GM21576 (cell line): ENCODE measurements around the gene MSH3.
"Not testable (repeated sequence)": the region's sequence is repeated elsewhere in the genome, so short reads cannot be mapped to it uniquely, and the experiment has no call there.

Source experiments
- ATAC-seq: cut with Tn5 transposase; IDR thresholded peaks from one replicate; pipeline ENCODE4 v1.9.1; 2021; ENCODE audit warnings: mild to moderate bottlenecking, moderate library complexity; ENCODE audit not compliant: unreplicated experiment

MSH3 gene

DNA sequence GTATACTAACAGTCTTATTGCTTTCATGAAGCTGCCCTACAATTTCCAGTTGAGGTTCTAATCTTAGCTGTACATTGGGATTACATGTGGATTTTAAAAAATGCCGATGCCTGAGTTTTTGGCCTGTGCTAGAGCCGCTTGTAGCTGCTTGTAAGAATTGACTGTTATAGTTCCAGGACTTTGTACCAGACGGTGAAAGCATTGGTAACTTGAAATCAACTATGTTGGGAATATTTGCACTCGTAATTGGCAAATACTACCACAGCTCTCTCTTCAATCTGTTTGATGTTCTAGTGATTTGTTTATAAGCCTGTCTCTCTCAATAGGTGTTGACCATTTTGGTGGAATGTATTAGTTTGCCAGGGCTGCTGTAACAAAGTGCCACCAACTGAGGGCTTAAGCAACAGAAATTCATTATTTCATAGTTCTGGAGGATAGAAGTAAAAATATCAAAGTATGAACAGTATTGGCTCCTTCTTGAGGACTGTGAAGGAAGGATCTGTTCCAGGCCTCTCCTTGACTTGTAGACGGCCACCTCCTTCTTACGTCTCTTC, 50.8 kb downstream of the MSH3 start:
- no peak for ATAC-seq

DNA sequence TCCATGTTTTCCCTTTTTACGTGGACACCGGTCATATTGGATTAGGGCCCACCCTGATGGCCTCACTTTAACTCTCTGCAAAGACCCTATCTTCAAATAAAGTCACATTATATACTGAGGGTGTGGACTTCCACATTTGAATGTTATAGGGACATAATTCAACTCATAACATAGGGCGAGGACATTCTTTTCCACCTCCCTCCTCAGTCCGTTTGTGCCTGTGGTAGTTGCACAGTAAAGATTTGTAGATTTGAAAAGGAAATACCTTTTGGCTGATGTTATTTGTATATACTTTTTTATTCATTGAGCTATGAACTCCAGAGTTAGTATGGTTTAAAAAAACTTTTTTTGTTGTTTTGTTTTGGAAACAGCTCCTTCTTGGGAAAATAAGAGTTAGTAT, 51.3 kb downstream of the MSH3 start:
- no peak for ATAC-seq

GRCh38 chr5:80706835-80707447, 52.5 kb downstream of the MSH3 start:
- no peak for ATAC-seq

DNA sequence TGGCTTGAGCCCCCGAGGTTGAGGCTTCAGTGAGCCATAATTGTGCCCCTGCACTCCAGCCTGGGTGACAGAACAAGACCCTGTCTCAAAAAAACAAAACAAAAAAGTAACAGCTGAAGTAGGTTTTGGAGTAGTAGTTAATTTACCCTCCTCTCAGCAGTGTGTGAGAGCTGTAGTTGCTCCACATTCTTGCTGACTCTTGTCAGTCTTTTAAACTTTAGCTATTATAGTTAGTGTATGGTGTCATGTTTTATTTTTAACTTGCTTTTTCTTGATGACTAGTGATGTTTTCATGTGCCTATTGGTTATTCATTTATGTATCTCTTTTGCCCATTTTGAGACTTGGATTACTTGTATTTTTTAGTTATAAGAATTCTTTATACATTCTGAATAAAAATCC, 53.2 kb downstream of the MSH3 start:
- ATAC-seq: no peak

DNA sequence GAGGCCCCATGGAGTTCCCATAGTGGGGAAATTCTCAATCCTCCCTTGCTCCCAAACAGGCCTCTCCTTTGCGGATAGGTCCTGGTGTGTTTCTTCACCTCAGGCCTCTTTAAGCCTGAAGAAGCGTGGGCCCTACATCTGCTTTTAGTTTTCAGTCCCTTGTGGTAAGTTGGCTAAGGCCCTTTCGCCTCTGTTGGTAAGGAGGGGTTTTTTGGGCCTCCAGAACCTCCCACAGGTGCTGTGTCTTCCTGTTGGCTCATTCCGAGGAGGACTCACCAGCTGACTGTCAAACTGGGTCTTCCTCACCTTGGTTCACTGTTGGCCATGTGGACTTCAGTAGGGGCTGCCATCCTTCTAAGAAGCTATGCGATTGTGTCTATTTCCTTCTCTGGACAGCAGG, 56.8 kb downstream of the MSH3 start:
- ATAC-seq: no peak

DNA sequence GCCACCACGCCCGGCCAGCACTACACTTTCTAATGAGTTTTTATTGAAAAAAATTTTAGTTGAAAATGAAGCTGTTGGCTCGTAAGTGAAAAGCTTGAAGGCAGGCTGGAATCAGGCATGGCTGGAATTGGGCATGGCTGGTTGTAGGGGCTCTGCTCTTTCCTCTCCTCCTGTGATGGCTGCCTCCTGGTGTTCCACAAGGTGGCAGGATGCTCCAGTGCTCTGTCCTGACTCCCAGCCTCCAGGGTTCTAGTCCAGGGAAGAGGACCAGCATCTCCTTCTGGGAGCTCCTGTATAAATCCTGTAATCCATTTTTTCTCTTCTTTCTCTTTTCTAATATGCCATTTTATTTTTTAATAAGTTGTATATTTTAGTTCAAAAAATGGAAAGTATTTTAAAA, 57.5 kb downstream of the MSH3 start:
- no peak for ATAC-seq

GRCh38 chr5:80712919-80713318, 58.5 kb downstream of the MSH3 start:
- no peak for ATAC-seq

GRCh38 chr5:80713631-80714030, 59.2 kb downstream of the MSH3 start:
- ATAC-seq: no peak

DNA sequence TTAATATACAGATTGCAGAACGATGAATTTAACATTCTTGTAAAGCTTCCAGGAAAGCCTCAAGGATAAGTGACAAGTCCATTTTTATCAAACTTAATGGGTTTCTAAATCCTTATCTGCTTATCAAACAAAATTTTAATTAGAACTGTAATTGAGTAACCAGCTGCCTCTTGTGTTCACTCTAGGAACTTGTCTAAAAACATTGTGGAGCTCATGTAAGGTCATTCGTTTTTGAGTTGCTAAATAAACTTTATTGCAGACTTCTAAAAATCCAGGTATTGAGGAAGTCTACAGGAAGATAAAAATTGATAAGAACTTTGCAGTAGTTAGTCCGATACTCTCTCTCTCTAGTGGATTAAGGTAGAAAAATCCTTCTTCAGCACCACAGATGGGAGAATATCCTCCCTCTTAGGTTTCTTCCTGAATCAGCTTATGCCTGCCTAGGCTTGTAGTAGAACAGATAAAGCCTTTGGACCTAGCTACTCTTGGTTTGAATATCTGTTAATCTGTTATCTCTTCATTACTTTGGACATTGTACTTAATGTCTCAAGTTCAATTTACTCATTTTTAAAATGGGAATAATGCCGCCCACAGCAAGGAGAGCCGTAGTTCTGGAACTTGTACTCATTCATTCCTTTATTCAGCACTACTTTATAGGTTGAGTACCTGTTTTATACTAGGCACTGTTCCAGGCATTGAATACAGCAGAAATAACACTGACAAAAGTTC, 60.3 kb downstream of the MSH3 start:
- ATAC-seq: no peak

DNA sequence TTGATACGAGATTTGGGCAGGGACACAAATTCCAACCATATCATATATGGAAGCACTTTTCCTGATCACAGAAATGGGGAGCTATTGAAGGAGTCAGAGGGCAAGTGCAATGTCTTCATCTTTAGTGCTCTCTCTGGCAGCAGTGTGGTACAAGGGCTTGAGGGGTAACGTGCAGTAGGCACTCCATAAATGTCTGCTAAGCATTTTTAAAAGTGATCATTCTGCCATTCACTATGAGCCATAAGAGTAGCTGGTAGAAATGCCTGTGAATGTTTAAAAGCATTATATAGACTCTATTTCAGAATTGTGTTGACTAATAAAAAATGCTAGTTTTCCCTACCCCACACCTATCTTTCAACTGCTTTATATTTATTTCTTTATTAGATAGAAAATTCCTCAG, 61.4 kb downstream of the MSH3 start:
- no peak for ATAC-seq

DNA sequence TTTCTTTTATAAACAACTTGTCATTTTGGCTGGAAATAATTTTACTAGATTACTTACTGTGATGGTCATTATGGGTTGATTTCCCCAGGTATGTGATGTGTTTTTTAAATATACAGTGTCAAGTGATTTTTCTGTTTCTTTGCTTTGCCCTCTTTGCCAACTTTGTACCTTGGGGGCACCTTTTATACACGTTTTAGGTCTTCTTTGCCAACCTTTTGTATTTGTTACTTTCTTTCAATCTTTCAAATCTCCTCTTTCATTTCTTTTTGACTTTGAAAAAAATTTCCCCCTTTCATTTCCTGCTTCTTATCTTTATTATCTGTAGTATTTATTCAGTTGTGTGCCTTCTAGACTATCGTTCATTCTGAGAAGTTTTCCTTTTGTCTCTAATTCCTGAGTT, 65.7 kb downstream of the MSH3 start:
- ATAC-seq: no peak

- no peak for ATAC-seq
Measured at GRCh38 chr5:80722916-80723315, 68.5 kb downstream of the MSH3 start.

DNA sequence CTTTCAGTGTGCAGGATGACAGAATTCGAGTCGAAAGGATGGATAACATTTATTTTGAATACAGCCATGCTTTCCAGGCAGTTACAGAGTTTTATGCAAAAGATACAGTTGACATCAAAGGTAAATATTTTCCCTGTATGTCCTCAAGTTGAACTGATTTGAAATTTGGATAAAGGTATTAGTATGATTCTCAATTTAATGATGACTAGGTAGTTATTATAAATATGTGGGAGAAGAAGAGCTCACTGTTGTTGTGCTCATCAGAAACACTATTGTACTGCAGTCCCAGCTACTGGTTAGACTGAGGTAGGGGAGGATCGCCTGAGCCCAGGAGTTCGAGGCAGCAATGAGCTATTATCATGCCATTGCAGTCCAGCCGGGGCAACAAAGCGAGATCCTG, 71.0 kb downstream of the MSH3 start:
- no peak for ATAC-seq

DNA sequence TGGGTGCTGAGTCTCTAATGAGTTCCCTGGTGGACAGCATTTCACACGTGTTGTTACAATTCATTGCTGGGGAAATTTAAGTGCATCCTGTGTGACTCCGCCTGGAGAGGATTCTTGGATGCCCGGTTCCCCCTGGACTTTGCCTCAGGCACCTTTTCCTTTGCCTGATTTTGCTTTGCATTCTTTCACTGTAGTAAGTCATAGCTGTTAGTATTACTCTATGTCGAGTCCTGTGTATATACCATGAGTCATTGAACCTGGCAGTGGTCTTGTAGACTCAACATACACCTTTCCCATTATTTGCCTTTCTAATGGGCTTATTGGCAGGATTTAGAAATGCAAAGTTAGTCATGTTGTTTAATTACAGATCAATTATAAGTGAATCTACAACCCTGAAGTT, 82.3 kb downstream of the MSH3 start:
- ATAC-seq: no peak

GRCh38 chr5:80738466-80738865, 84.0 kb downstream of the MSH3 start:
- ATAC-seq: no peak

DNA sequence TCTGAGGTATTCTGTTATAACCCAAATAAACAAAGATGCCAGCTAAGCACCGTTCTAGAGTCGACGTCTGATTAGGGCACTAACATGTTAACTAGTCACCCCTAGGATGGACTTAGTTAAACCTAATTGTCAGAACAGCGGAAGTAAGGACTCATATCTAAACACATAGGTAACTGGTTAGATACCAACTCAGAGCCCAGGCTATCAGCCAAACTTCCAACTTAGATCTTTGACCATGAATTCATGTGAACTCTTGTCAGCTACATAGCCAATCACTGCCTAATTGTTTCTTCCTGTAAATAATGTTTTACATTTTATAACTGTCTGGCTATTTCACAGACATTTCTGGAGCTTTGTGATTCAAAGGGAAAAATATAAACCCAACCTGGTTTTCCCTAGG, 84.6 kb downstream of the MSH3 start:
- ATAC-seq: no peak

- no peak for ATAC-seq
Measured at GRCh38 chr5:80739496-80739895, 85.0 kb downstream of the MSH3 start.

GRCh38 chr5:80739898-80740297, 85.4 kb downstream of the MSH3 start:
- no peak for ATAC-seq

- not testable (repeated sequence) for ATAC-seq
Measured at GRCh38 chr5:80740488-80740887, 86.0 kb downstream of the MSH3 start.

DNA sequence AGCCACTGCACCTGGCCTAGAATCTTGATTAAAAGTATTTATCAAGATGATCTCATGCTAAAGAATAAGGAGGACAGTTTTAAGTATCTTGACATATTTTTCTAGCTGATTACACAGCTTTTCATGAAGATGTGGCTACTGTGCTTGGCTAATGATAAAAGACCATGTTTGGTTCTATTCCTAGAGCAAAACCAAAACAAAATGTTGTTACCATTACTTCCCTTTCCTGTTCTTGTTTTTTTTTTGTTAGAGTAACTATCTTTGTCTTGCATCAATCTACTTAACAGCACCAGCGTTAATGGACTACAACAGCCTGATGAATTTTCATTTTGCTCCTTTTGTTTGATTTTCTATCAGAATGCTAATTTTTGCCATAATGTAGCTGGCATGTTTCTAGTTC, 86.5 kb downstream of the MSH3 start:
- no peak for ATAC-seq

DNA sequence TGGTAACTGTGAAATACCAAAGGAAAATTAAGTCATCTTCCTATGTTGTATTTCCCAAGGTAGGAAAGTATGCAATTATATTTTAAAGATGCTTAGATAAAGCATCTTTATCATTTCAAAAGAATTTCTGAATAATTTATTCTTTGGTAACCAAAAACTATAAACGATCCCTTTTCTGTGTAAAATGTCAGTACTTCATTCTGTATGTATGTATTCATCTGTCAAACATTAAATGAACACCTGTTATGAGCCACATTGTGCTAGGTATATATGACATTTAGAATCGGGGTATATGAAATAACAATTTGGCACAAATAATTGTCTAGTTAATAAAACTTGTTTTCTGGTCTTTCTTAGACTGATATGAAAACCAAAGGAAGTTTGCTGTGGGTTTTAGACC, 89.7 kb downstream of the MSH3 start:
- no peak for ATAC-seq

DNA sequence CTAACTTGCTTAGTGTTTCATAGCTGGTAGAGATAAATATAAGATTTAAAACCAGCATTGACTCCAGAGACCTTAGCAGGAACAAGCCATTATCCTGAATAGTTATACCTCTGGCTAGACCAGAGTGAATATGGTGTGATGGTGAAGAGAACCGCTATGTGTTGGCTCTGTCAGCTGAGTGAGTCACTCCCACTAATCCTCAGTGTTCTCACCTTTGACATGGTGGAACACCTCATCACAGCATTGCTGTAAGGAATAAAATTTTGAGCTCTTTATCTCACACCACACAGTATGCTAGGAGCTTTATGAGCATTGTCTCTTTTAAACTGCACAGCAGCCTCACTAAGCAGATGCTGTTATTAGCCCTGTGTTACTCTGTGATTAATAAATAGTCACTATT, 91.0 kb downstream of the MSH3 start:
- no peak for ATAC-seq

DNA sequence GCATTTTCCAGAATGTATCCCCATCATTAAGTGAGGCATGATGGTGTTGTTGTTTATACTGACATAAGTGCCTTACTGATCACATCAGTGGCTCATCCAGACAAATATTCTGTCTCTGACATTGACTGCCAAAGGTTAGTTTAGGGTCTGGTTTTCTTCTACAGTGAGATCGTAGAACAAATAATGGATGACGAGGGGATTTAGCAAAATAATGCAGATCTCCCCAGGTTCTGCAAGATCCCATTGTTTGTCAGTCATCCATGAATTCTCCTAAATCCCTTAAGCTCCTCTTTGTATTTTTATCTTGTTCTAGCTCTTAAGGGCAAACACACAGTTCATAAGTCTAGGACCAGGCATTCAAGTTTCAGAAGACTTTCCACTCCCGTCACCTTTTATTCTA, 93.5 kb downstream of the MSH3 start:
- no peak for ATAC-seq
